HAP-1 (cell line): ENCODE results near the gene GLUD1.
"Not testable (repeated sequence)": the region's sequence is repeated elsewhere in the genome, so short reads cannot be mapped to it uniquely, and the experiment has no call there.

Experiments used
- DNase-seq, 2 experiments: peaks; one replicate each; pipeline ENCODE4 v3.0.0-alpha.2; 2016 to 2020; ENCODE audit warnings: low spot score in 2 of 2
- H3K27me3 ChIP-seq: fragments of 250-450 bp; sonication (Bioruptor Pico); 2 replicates; pipeline ENCODE4 v1.5.1; 2020; ENCODE audit warnings: low read depth, mild to moderate bottlenecking, moderate library complexity
- H3K36me3 ChIP-seq: fragments of 250-450 bp; sonication (Bioruptor Pico); replicated peaks from 2 replicates; pipeline ENCODE4 v1.5.1; 2020; ENCODE audit warnings: mild to moderate bottlenecking
- H3K4me1 ChIP-seq: fragments of 250-450 bp; sonication (Bioruptor Pico); 2 replicates; pipeline ENCODE4 v1.5.1; 2020; ENCODE audit warnings: mild to moderate bottlenecking
- H3K4me3 ChIP-seq: fragments of 250-450 bp; sonication (Bioruptor Pico); 2 replicates; pipeline ENCODE4 v1.5.1; 2020; ENCODE audit warnings: mild to moderate bottlenecking, moderate library complexity
- H3K9me3 ChIP-seq: fragments of 250-450 bp; sonication (Bioruptor Pico); 2 replicates; pipeline ENCODE4 v1.5.1; 2020; ENCODE audit warnings: mild to moderate bottlenecking, moderate library complexity
- in situ Hi-C: fragments of 300-500 bp; cut with MboI; formaldehyde crosslinking; loops from 3 replicates; pipeline ENCODE4 v1.14.3; 2020; ENCODE audit warnings: low sequenced_read_pairs, inconsistent platforms, mixed read lengths

The GLUD1 gene

DNA sequence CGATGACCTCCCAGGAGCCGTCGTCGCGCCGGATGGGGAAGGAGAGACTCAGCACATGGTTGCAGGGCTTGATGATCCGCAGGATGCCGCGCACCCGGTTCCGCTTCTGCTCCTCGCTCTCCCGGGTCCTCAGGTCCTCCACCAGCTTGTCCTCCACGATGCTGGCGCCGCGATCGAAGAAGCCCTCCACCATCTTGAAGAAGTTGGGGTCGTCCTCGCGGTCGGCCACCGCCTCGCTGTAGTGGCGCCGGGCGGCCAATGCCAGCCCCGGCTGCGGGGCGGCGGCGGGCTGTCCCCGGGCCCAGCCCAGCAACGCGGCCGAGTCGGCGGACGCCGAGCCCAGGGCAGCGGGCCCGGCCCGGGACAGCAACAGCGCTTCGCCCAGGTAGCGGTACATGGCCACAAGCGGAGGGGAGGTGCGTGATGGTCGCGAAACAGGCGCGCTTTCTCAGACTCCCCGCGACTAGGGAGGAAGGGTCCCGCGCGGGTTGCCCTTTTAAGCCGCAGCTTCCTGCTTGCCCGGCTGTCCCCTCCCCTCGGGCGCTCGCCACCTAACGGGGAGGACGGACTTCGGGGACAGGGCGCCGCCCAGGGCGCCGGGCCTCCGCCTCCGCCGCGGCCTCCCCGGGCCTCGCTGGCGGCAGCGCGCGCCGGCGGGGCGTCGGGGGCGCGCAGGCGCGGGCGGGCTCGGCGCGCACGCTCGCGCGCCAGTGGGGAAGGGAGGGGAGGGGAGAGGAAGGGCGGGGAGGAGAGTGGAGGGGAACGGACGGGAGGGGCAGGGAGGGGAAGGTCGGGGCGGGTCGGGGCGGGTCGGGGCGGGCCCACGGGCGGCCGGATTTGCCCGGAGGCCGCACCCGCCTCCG, at the start of gene GLUD1, which contains the start of gene SHLD2:
Gene GLUD1 (minus strand): TSS at position 471 of the 863 bp plus-strand sequence. CDS start 74 bp downstream, at position 397.
Gene SHLD2 (plus strand): TSS at position 834 of the 863 bp plus-strand sequence. CDS start 56,149 bp downstream, outside the sequence.
- Histone ChIP-seq H3K36me3 (peaks cover 17% of the 10 kb centered on the region), H3K4me1 (peaks cover 22% of the 10 kb centered on the region), H3K4me3 (peak within 1 kb of the TSS; percentile 60), H3K9me3 (no peaks in the 10 kb centered on the region), H3K27me3 (no peaks in the 10 kb centered on the region)
- DNase-seq: peak; percentile 90 to 96
- in situ Hi-C loops: no loop called here

- H3K4me1 ChIP-seq, in situ Hi-C loops, H3K27me3 ChIP-seq, H3K36me3 ChIP-seq, DNase-seq, H3K9me3 ChIP-seq, H3K4me3 ChIP-seq: not testable (repeated sequence)
Observed at GRCh38 chr10:87143109-87143418, 48.4 kb upstream of the GLUD1 start.

DNA sequence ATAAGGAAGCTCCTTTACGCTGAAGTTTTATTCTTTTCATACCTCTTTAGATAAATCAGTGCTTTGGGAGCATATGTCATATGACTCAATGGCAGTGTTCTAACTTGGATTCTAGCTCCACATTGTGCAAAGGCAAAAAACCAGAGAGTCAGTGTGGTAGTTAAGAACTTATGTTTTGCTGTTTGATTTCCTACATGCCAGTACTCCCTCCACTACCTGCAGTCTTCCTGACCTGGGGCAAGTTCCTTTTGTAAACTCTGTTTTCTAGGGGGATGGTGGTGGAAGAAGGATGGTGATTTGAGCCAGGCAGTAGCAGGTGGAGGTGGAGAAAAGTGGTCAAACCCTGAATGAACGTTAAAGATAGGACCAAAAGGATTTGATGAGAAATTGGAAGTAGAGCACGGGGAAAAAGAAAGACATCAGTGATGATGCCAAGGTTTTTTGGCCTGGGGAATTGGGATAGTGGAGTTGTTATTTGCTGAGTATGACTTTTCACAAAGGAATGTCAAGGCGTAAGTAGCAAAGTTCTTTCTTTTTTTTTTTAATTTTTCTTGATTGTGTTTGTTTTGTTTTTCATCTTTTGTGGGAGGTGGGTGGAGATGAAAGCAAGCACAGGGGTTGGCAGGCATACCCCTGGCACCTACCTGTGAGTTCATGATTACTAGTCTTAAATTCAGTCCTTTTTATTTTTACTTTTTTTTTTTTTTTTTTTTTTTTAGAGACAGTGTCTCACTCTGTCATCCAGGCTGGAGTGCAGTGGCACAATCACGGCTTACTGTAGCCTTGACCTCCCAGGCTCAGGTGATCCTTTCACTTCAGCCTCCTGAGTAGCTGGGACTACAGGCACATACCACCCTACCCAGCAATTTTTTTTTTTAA, 47.8 kb upstream of the GLUD1 start:
- H3K36me3 ChIP-seq, in situ Hi-C loops, DNase-seq, H3K4me1 ChIP-seq, H3K27me3 ChIP-seq, H3K4me3 ChIP-seq, H3K9me3 ChIP-seq: not testable (repeated sequence)

DNA sequence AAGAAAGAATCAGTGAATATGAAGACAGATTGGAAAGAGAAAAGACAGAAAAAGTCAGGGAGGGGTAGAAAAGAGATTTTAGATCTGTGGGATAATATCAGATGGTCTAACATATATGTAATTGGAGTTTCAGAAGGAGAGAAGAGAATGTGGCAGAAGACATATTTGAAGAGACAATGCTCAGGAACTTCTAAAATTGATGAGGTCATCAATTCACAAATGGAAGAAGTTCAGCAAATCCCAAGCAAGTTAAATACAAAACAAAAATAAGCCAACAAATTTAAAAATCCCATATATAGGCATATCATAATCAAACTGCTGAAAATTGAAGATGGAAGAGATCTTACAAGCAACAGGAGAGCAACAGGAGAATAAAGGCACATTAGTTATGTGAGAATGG, 42.8 kb upstream of the GLUD1 start:
- H3K27me3 ChIP-seq, H3K4me3 ChIP-seq, H3K4me1 ChIP-seq, H3K36me3 ChIP-seq, in situ Hi-C loops, DNase-seq, H3K9me3 ChIP-seq: not testable (repeated sequence)

DNA sequence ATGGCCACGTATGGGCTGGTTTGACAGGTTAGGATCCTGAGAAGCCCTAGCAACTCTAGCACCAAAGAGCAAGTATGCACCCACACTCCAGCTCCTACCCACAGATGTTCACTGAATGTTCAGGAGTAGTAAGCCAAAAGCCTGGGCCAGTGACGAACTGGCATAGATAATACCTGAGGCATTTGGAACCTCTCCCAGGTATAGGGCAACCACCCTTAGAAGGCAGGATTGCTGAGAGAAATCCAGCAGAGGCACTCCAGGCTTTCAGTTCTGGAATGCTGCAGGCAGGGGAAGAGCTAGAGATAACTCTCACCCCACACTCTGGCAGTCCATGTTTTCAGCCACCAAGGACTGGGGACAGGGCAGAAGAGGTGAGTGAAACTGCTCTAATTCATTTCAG, 39.8 kb upstream of the GLUD1 start:
- H3K4me1 ChIP-seq, H3K9me3 ChIP-seq, in situ Hi-C loops, H3K27me3 ChIP-seq, H3K4me3 ChIP-seq, H3K36me3 ChIP-seq, DNase-seq: not testable (repeated sequence)

DNA sequence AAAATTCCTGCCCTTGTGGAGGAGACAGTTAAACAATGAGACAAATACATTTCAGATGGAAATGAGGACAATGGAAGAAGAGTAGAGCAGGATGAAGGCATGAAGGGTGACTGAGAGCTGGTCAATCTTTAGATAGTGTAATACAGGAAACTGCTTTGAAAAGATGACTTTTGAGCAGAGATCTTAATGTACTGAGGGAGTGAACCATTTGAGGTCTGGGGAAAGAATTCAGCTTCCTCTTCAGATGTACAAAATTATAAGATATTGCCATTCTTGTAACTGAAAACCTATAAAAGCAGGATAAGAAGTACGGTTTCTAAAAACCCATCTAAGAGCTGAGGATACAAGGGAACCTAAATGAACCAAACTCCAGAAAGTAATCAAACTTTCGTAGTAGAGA, 39.3 kb upstream of the GLUD1 start:
- DNase-seq, H3K4me1 ChIP-seq, in situ Hi-C loops, H3K27me3 ChIP-seq, H3K4me3 ChIP-seq, H3K9me3 ChIP-seq, H3K36me3 ChIP-seq: not testable (repeated sequence)

GRCh38 chr10:87132176-87132575, 37.5 kb upstream of the GLUD1 start:
- H3K4me3 ChIP-seq, in situ Hi-C loops, H3K4me1 ChIP-seq, DNase-seq, H3K9me3 ChIP-seq, H3K36me3 ChIP-seq, H3K27me3 ChIP-seq: not testable (repeated sequence)

DNA sequence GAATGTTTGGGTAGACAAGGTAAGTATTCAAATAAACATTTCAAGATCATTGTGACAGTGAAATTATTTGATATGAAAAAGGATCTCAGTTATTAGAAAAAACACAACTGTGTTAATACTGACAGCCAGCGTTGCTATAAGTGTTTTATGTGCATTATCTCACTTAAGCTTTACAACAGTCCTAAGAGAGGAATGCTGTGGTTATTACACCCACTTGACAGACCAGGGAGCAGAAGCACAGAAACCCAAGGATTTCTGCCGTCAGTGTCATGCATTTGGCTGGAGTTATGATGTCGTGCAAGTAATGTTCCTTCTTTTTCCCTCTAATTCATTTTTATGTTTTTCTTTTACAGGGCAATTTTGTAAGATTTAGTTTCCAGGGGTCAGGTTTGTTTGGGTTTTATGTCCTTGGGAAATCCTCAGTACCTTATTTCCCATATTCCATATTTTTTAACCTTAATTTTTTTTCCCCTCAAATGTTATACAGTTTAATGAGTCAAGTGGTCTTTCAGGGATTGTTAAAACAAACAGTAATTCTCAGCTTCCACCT, 33.0 kb upstream of the GLUD1 start:
- H3K9me3 ChIP-seq, H3K27me3 ChIP-seq, H3K4me3 ChIP-seq, H3K36me3 ChIP-seq, H3K4me1 ChIP-seq, in situ Hi-C loops, DNase-seq: not testable (repeated sequence)

DNA sequence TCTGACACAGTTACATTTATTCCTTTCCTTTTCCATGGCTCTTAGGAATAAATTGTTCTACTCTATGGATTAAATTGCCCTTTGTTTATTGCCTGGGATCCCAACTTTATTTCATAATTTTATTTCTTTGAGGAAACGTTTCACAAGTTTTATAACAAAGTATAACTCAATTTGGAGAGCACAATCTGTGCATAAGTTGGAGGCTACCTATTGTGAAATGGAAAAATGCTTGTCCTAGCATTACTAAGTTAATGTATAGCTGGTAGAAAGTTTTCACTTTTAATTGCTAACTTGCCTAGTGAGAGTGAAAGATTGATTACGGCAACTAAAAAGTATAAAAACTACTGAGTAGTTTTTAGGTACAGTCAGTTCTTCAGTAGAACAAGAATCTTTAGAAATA, 32.4 kb upstream of the GLUD1 start:
- H3K27me3 ChIP-seq, H3K4me1 ChIP-seq, DNase-seq, H3K36me3 ChIP-seq, H3K9me3 ChIP-seq, in situ Hi-C loops, H3K4me3 ChIP-seq: not testable (repeated sequence)

GRCh38 chr10:87123351-87123750, 28.7 kb upstream of the GLUD1 start:
- H3K27me3 ChIP-seq, H3K36me3 ChIP-seq, H3K4me3 ChIP-seq, in situ Hi-C loops, H3K9me3 ChIP-seq, DNase-seq, H3K4me1 ChIP-seq: not testable (repeated sequence)

DNA sequence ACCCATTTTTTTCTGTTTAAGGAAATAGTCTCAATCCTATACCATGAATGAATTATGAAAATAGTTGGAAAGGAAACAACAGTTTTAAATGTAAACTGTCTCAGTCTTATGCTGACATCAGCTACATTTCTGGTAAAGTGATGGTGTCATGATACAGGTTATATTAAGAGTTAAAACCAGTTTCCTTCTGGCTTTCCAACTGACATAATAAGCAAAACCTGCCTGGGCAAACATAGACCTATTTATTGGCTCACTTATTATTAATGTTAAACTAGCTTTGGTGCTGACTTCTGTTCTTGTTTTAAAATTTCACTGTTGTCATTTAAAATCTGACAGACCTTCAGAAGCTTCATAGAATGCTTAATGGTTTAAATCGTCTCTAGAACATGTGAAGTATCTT, 24.4 kb upstream of the GLUD1 start:
- H3K4me1 ChIP-seq, H3K9me3 ChIP-seq, H3K4me3 ChIP-seq, DNase-seq, H3K27me3 ChIP-seq, in situ Hi-C loops, H3K36me3 ChIP-seq: not testable (repeated sequence)

DNA sequence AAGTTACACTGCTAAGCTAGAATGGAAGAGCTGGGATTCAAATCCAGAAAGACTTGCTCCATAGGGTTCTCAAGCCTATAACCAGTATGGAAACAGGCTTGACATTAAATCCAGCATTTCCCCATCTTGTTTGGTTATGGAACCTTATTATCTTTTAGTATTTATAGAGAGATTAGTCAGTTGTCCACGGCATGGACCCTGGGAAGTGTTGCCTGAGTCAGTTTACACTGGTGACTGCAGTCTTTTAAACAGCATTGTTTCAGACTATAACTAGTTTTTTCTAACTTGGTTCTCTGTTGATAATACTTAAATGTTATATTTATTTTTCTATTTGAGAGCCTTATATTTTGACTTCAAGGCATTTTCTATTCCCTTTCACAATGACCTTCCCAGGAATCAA, 23.5 kb upstream of the GLUD1 start:
- H3K27me3 ChIP-seq, DNase-seq, H3K4me1 ChIP-seq, in situ Hi-C loops, H3K9me3 ChIP-seq, H3K4me3 ChIP-seq, H3K36me3 ChIP-seq: not testable (repeated sequence)

DNA sequence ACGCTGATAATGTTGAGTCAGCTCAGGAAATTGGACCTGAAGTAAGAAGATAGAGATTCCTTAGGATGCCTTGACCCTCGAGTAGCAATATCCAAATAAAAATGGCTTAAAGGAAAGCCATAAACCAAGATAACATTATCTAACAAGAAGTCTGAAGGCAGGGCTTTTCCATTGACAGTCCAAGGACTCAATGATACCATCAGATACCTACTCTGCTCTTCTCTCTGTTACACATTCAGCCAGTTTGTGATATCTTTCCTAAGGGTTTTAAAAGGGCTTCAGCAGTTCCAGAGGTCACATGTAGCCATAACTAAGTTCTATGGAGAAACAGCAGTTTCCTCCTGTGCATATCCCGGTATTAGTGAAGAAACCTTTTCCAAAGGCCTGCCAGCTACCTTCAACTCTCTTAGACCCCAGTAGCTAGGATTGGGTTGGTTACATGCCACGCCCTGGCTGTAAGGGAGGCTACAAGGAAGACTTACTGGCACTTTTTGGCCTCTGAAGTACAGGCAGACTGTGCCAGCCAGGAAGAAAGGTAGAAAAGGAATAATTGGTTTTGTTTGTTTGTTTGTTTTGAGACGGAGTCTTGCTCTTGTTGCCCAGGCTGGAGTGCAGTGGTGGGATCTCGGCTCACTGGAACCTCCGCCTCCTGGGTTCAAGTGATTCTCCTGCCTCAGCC, 10.9 kb upstream of the GLUD1 start:
- Histone ChIP-seq H3K27me3 (no peaks in the 10 kb centered on the region), H3K4me1 (no peaks in the 10 kb centered on the region), H3K36me3 (peaks cover 67% of the 10 kb centered on the region), H3K9me3 (no peaks in the 10 kb centered on the region), H3K4me3 (no peak overlapping the region)
- DNase-seq: no peak
- in situ Hi-C loops: no loop called here
